GM06990 (cell line): ENCODE measurements around the gene GPC6.

Experiments used
- DNase-seq: peaks from one replicate; pipeline ENCODE4 v3.0.0-alpha.2; 2011; ENCODE audit not compliant: insufficient read length; ENCODE audit errors: extremely low read depth
- H3K27me3 ChIP-seq: replicated peaks from 2 replicates; pipeline ENCODE4 v1.6.0; 2011; ENCODE audit warnings: low read length; ENCODE audit not compliant: control insufficient read depth, insufficient read depth
- H3K36me3 ChIP-seq: 2 replicates; pipeline ENCODE4 v1.5.1; 2011; ENCODE audit warnings: low read length; ENCODE audit not compliant: control insufficient read depth, insufficient read depth
- H3K4me3 ChIP-seq: replicated peaks from 2 replicates; pipeline ENCODE4 v1.5.1; 2011; ENCODE audit warnings: low read depth, mild to moderate bottlenecking, control low read depth, low read length
- TF ChIP-seq, protein P1 (sequence below): IDR thresholded peaks from 2 replicates; pipeline ENCODE4 v1.5.1; 2011; ENCODE audit warnings: low read length, control low read depth, mild to moderate bottlenecking, inconsistent platforms; ENCODE audit not compliant: insufficient read depth, poor library complexity, severe bottlenecking

The GPC6 gene

DNA sequence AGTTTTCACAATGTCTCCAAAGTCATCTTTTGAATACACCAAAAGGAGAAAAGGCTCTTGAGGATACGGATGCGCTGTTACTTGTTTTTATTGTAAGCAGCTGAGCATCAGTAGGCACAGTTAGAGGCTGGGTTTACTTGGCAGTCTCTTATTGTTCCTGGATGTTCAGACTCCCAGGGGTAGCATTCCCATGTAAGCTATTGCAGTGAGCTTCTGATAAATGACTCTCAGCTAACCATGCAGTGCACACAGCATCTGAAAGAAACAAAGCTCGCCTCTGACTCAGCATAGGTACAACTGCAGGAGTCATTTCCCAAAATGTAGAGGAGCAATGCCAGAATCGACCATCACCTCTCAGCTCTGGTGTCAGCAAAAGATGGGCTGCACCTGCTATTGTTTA, 1168.1 kb downstream of the GPC6 start:
- no peaks in the 10 kb centered on the region for H3K36me3 ChIP-seq
- H3K4me3 ChIP-seq = no peak overlapping the region
- H3K27me3 ChIP-seq = no peaks in the 10 kb centered on the region
- DNase-seq = no peak
- TF ChIP-seq, protein P1, sequence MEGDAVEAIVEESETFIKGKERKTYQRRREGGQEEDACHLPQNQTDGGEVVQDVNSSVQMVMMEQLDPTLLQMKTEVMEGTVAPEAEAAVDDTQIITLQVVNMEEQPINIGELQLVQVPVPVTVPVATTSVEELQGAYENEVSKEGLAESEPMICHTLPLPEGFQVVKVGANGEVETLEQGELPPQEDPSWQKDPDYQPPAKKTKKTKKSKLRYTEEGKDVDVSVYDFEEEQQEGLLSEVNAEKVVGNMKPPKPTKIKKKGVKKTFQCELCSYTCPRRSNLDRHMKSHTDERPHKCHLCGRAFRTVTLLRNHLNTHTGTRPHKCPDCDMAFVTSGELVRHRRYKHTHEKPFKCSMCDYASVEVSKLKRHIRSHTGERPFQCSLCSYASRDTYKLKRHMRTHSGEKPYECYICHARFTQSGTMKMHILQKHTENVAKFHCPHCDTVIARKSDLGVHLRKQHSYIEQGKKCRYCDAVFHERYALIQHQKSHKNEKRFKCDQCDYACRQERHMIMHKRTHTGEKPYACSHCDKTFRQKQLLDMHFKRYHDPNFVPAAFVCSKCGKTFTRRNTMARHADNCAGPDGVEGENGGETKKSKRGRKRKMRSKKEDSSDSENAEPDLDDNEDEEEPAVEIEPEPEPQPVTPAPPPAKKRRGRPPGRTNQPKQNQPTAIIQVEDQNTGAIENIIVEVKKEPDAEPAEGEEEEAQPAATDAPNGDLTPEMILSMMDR = no peak

DNA sequence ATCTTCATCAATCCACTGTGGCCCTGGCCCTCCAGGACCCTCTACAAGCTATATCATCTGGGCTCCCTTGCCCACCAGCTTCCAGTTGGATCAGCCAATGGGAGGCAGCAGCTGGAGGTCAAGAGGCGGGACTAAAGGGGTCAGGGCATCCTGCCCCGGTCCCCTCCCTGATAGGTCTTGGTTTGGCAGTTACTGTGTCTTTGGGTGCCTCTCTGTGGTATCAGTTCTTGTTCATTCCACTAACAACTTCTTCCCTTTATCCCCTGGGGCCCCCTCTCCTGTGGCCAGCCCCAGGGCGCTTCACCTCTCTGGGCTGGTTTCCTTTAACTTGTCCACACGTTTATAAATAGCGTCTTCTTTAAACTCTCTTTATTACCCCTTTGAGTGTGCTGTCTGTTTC, 1169.3 kb downstream of the GPC6 start:
- H3K4me3 ChIP-seq = no peak overlapping the region
- H3K36me3 ChIP-seq = no peaks in the 10 kb centered on the region
- TF ChIP-seq, protein P1 = no peak
- H3K27me3 ChIP-seq = no peaks in the 10 kb centered on the region
- DNase-seq = no peak

DNA sequence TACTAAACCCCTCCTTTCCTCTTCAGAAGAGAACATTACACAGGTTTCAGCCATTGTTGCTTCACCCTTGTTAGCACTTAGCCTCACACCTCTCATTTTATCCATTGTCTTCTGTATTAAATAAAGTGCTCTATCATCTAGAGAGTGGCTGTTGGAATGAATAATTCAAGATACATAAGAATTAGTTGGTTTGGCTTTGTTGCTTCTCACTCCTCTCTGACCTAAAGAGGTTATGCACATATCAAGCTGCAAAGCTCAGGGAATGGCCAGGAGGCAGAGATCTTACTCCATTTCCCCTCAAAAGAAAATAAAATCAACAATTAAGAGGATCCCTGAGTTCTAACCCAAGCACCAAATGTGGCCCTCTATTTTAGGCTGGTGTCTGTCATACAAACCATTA, 1173.2 kb downstream of the GPC6 start:
- DNase-seq = no peak
- Histone ChIP-seq H3K4me3 (no peak overlapping the region), H3K36me3 (no peaks in the 10 kb centered on the region), H3K27me3 (no peaks in the 10 kb centered on the region)
- TF ChIP-seq, protein P1 = no peak

DNA sequence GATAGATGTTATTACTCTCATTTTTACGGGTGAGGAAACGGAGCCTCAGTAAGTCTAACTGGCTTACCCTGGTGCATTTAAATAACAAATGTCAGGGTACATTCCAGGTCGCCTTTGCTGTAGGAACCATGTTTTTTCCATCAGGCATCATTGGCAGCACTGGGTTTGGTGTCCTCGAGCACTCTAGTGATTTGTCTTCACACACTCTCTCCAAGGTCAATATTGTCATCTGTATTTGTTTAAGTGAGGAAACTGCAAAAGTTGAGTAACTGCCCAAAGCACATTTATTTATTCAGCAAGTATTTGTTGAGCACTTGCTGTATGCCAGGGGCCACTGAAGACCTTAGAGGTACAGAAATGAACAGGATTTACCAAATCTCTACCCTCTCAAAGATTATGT, 1174.3 kb downstream of the GPC6 start:
- H3K27me3 ChIP-seq = no peaks in the 10 kb centered on the region
- H3K4me3 ChIP-seq = no peak overlapping the region
- no peak for DNase-seq
- TF ChIP-seq, protein P1 = no peak
- H3K36me3 ChIP-seq = no peaks in the 10 kb centered on the region

DNA sequence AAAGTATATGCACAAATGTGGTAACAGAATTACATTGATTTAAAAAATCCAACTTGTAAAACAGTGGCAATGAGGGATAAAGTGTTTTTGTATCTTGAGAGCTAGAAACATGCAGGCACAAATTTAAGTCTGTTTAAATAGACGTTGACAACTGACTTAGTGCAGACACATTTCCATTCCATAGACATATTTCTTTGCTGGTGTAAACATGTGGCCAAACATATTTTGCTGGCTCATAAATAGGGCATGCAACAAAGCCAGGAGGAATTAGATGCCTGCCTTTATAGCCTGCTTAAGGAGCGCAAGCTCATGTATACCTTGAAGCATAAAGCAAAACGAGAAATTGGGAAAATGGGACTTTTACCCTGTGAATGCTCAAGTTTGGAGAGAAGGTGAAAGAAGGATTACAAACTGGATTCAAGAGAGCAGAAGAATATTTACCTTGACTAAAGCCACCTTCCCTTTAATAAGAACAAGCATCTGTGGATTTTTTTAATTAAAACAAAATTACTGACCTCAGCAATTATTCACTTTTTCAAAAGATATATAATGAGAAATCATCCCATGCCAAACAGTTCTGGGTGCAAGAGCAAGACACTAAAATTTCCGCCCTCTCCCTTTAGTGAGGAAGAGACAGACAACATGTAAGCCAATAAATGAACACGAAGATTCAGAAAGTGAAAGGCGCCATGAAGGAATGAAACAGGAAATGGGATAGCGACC, 1181.9 kb downstream of the GPC6 start:
- Histone ChIP-seq H3K27me3 (no peaks in the 10 kb centered on the region), H3K4me3 (no peak overlapping the region), H3K36me3 (no peaks in the 10 kb centered on the region)
- TF ChIP-seq, protein P1 = no peak
- DNase-seq = no peak

DNA sequence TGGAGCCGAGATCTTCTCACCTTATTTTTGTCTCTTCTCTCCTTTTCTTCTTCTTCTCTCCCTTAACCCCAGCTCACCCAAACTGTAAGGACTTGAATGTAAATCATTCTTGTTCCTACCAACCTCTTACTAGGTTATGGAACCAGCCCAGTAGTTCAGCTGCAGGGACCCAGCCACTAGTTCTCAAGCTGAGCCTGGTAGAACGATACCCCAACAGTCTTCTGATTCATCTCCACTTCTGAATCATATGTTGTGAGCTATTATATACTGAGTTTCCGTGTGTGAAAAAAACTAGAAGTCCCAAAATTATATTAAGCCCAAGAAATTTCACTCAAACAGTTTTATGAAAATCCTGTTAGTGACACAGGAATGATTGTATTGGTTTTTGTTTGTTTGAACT, 1185.1 kb downstream of the GPC6 start:
- no peak for DNase-seq
- H3K27me3 ChIP-seq = no peaks in the 10 kb centered on the region; the same call in 1 of the 2 replicates
- TF ChIP-seq, protein P1 = no peak
- H3K4me3 ChIP-seq = no peak overlapping the region
- H3K36me3 ChIP-seq = no peaks in the 10 kb centered on the region
